Peyer's patch (tissue), 4 donors: Measurements from ENCODE around the gene TDRD12.

Experiments used
- CTCF ChIP-seq, 6 experiments: fragments of 450-650 bp in 4 of 6; fragments of 200-600 bp in 2 of 6; sonication (generic) in 1 of 6; IDR thresholded peaks; one replicate each; pipeline ENCODE4 v1.5.1; 2017 to 2019; ENCODE audit warnings: antibody characterized with exemption in 6 of 6, mild to moderate bottlenecking in 3 of 6, moderate library complexity in 1 of 6
- POLR2A ChIP-seq, 2 donors: fragments of 450-650 bp; IDR thresholded peaks; one replicate each; pipeline ENCODE4 v1.5.1; 2017; ENCODE audit warnings: antibody characterized with exemption in 2 of 2, mild to moderate bottlenecking in 2 of 2, moderate library complexity in 2 of 2

GRCh38 chr19:32830231-32831014, 110.9 kb downstream of the TDRD12 start:
- TF ChIP-seq CTCF (IDR thresholded peaks at IDR 0.05): no peak
- no peak for TF ChIP-seq POLR2A (IDR thresholded peaks at IDR 0.05)
